Left hindlimb (tissue), 1 donor: ENCODE results near the gene DCDC2C.
"Not testable (repeated sequence)": the region's sequence is repeated elsewhere in the genome, so short reads cannot be mapped to it uniquely, and the experiment has no call there.

Experiments used
- DNase-seq: peaks from one replicate; pipeline ENCODE4 v3.0.0-alpha.2; 2018

The DCDC2C gene

DNA sequence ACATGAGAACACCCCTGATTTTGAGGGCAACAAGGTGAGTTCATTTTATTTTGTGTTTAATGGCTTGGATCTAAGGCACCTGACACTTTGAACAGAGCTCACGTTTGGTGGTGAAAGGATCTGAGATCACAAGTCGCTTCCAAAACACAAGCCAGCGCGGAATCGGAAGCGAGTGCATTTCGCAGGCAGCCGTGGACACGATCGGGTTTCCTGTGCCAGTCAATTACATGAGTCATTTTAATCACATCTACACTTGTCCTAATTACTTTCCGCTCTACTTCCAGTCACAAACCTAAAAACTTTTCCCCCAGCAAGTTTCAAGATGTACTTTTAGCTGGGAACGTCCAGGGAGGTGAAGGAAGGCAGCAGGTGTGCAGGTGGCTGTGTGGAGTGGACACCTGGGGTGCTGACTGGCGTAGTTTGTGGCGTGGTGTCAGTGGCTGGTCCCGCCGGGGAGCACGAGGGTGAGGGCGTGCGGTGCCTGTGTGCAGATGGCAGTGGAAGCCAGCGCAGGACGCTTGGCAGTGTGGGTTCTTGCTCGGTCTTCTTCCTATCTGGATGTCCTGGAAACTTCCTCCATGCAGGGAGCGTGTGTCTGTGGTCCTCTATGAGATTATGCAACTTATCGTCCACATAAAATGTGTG, 75.6 kb downstream of the DCDC2C start:
- DNase-seq: no peak

DNA sequence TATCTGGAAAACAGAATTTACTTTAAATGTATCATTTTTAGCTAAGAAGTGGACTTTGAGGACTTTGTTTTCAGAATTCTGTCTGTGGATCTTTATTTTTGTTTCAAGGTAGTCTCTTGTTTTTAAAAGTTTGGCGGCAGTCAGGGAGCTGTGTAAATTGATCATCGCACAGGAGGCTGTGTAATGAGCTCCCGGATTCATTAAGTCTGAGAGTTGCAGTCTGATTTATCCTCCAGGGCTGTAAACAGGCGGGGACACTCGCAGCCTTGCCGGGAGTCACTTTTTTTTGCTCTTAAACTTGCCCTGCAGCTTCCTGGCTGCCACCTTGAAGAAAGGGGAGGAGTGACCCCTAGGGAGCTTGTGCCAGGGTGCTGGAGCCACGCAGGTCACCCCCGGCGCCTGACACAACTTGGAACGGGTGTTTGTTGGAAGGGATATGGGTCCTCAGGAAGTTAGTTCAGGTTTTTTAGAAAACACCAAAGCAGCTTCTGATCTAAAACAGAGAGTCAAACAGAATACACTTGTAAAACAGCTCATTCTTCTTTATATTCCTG, 76.2 kb downstream of the DCDC2C start:
- no peak for DNase-seq

DNA sequence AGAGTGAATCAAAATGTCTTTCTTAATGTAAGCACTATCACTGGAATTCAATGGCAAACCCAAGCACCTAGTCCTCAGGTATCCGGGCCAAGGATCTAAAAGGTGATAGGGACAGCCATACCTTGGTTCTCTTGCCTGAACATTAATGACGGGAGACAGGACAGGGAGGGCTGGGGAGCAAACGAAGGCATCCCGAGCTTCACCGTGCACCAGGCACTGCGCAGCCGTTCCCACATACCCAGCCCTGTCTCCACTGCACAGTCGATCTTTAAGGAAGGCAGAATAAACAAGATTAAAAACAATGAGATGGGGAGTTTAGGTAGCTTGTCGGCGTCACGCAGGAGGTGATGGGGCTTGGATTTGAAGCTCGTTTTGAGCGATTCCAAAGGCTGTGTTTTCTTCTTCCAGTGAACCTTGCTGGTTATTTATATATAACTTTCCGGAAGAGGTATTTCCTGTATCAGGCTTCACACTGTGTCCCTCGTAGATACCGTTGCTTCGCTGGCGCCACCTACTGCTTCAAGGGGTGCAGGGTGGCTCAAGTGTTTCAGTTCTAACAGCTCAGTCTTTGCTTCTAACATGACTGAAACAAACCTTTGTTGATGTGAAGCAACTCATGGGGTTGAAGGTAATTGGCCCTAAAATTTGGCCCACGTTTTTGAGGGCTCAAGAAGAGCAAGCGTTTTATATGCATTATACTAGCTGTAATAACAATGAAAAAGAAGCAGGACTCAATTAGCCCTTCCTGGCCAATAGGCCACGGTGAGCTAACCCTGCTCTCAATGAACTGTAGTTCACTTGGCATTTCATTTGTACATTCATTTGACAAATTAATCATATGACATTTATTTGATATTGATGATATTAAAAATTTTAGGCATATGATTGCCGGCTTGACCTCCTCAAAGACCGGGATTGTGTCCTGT, 77.4 kb downstream of the DCDC2C start:
- peak; percentile 51 for DNase-seq

DNA sequence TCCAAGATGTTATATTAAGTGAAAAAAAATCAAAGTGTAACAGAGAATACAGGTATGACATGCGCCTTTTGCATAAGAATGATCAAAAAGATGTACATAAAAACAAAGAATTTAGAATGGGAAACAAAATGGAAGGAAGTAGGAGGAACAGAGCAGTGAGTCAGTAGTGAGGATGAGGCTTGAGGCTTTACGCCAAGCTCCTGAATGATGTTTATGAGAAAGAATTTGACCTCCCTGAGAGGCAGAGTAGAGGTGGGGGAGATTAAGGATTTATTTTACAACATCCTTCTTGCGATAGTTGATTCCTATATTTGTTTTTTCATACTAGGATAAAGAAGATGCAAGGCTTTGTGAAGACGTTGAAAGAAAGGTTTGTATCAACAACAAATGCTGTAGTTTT, 81.4 kb downstream of the DCDC2C start:
- DNase-seq: no peak

DNA sequence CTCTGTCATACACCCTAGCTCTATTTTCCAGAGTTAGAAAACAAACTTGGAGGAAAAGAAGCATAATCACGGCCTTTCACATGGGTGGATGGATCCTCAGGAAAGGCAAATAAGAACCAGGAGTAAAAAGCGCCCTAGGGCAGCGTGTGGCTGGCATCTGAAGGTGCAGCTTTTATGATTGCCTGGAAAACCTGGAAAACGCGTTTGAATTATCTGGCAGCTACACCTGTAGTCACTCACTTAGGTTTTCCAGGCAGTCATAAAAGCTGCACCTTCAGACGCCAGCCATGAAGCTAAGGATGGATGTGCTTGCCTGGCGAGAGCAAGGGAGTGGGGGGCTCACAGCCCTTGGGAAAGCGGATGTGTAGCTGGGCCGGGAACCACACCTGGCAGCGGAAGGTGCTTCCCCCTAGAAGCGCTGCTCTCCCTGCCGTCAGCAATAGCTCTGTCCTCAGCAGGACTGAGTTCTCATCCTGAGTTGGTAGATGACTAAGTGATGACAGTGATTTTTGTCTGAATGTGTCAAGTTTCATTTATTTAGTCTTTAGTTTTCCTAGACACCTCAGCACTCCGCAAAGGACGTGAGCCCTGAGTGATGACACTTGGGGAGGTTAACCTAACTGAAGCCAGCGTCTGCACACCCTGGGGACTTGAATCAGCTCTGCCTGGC, 82.0 kb downstream of the DCDC2C start:
- no peak for DNase-seq

DNA sequence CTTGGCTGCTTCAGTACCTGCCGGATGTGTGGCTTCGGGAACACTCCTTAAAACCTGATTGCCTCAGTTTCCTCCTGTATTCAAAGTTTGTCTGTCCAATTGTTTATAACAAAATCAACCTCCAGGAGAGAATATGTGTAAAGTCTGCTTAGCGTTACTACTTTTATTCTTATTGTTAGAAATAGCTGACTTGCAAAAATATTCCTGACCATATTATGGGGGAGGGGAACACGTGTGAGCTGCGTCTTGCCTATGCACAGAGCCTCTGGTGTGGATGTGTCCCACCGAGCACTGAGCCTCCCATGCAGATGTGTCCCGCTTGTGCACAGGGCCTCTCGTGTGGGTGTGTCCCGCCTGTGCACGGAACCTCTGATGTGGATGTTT, 82.5 kb downstream of the DCDC2C start:
- no peak for DNase-seq

DNA sequence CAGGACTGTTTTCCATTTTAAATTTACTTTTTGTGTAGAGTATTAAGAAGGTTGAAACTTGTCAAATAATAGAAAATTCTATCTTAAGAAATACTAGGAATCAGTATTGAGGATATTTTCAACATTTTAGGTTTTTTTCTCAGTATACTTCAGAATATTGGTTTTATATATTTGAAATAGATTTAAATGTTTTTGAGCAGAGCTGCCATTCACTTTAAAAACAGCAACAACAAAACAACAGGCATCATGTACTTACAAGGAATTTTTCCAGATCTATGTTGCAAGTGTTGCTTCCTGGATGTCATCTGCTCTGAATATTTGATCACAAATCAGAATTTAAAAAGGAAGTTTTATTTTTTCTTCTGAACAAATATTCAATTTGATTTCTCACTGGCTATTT, 84.4 kb downstream of the DCDC2C start:
- no peak for DNase-seq

DNA sequence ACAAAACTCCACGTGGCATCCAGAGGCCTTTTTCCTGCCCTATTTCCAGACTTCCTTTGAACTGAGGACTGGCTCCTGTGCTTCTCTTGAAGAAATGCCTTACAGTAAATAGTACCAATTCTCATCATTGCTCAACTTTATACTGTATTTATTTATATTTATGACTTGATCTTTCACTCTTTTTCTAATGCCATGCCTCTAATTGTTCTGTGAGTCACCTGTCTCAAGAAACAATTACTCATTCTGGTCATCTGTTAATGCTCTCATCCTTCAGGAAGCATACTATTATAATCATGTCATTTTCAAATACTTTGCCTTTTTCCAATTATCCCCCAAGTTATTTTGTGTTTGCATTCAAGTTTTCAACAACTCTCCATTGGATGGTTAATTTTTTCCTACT, 85.9 kb downstream of the DCDC2C start:
- DNase-seq: no peak

DNA sequence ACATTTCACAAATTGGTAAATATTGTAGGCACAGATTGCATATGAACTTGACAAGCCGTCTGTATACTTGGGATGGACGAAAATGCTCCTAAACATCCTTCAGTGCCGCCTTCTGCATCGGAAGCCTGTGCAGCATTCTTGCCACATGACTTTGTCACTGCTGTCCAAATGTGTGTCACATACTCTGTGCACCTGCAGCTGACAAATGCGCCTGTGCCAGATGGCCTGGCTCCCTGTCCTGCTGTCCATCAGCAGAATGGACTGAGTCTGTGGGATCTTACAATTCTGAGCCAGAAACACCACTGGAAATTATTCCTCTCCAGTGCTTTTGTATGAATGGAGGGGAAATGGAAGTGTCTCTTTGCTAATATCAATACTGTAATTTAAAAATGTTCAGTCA, 89.9 kb downstream of the DCDC2C start:
- no peak for DNase-seq

DNA sequence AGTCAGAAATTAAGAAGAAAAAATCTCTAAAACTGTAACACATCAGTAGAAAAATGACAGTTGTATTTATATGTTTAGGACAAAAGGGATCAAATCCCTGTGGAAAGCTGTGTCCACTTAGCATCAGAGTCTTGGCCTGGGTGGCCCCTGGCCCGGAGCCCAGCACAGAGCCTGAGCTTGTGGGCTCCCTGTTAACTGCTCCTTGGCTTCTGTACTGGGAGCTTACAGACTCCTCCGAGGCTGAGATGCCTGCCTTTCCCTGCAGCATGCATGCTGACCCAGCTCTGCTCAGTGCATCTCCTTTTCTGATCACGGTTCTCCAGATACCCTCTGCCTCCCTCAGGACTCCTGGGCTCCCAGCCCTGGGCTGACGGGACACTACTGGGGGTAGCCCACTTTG, 98.1 kb downstream of the DCDC2C start:
- DNase-seq: no peak

DNA sequence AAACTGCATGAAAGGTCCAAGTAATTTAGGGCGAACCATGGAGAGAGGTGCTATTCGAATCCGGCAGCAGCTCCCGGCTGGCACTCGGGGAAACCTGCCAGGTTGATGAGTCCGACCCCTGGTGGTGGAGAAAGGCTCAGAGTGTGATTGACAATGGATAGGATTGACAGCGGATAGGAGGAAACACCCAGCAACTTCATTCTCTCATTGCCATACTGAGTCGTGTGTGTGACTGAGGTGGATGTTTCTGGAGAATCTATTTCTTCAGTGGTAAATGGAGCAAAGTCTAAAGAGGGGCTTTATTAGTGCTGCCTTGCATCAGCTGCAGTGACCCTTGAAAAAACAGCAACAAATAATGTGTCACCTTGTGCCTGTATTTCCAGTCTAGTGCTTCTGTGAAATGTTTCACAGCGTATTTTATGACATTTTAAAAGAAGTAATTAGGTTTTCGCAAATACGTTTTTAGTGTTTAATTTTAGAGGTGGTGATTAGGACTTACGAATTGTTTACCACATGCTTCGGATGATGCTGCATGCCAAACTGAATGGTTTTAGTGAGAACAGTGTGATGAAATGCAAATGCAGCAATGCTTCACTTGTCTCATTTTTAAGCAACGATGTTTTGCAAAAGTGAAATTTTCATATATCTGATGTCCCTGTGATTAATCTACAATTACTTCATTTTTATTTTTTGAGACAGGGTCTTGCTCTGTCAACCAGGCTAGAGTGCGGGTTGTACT, 102.0 kb downstream of the DCDC2C start:
- no peak for DNase-seq

DNA sequence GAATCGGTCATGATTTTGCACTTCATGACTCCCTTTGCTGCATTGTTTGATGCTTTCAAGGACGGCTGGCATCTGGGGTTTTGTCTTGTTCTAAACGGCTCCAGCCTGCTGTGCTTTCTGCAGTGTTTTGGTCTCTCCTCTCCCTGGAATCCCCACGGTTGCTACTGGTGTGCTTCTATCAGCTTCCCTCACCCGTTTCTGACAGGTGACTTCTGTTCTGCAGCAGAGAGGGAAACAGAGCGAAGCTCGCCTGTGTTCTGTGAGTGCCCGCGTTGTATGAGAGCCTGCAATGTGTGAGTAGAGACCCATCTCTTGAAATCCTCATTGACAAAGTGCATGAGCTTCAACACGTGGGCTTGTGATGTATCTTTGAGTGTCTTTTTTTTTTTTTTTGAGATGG, 102.8 kb downstream of the DCDC2C start:
- DNase-seq: no peak

DNA sequence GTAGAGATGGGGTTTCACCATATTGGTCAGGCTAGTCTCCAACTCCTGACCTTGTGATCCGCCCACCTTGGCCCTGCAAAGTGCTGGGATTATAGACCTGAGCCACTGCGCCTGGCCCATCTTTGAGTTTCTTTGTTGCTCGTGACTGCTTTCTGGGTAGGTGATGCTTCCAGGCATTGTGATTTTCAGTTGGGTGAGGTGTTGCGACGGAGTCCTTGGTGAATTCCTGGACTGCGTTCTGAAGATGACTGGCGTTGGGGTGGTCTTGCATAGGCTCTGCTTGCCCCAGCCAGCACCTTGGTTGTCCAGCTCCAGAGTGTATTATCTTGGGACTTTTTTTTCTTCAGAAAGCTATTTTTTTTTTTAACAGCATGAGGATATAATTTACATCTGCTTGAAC, 103.4 kb downstream of the DCDC2C start:
- no peak for DNase-seq

DNA sequence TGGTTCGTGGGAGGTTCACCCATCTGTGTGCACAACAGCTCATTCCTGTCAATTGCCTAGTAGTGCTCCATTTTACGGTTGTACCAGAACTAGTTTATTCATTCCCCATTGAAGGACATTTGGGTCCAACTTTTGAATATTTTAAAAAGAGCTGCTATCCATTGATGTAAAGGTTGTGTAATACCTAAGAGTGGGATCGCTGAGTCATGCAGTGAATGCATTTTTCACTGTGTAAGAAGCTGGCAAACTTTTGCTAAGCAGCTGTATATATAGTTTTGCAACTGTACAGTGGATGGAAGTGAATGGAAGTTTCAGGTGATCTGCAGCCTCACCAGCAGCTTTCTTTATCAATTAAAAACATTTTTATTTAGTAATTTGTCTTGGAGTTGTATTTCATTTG, 104.5 kb downstream of the DCDC2C start:
- no peak for DNase-seq

DNA sequence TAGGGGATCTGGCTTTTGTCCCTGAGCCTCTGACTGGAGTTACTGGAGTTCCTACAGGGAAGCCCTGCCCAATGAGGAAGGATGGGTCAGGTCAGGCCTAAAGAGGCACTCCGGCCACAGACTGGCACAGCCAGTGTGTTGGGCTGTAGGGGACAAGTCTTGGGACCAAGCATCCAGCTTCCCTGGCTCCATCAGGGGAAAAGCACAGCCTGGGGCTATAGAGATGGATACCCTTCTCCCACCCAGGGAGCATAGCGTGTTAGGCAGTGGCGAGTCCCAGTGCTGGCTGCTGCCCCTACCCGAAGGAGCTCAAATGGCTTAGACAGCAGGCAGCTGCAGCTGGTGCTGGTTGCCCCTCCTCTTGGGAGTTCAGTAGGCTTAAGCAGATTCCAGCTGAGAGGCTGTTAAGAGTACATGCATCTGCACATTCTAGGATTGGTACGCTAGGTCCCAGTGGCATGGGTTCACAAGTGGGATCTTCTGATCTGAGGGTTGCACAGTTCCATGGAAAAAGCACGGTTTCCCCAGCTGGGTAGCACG, 111.4 kb downstream of the DCDC2C start:
- DNase-seq: no peak

DNA sequence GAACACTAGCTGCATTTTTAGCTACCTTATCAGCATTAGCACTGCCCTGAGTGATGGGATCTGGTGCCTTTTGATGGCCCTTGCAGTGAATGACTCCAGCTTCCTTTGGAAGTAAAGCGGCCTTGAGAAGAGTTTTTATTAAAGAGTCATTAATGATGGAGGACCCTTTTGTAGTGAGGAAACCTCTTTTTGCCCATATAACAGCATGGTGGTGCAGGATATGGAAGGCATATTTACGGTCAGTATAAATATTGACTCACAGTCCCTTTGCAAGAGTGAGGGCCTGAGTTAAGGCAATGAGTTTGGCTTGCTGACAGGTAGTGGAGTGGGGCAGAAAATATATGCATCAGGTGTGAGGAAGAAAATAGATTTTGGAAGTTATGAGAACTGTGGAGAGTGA, 113.8 kb downstream of the DCDC2C start:
- not testable (repeated sequence) for DNase-seq

DNA sequence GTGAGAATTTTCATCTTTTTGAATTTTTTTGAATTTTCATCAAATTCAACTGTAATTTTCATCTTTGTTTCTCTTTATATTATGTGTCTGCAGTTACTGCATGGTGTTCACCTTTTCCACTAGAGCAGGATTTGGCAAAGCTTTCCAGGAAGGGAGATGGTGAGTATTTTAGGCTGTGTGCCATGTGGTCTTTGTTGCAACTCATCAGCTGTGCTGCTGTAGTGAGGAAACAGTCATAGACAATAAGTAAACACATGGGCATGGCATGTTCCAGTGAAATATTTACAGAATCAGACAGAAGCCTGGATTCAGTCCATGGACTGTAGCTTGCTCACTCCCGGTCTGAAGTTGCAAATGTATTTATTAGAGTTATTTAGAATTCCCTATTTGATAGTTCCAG, 120.4 kb downstream of the DCDC2C start:
- no peak for DNase-seq

DNA sequence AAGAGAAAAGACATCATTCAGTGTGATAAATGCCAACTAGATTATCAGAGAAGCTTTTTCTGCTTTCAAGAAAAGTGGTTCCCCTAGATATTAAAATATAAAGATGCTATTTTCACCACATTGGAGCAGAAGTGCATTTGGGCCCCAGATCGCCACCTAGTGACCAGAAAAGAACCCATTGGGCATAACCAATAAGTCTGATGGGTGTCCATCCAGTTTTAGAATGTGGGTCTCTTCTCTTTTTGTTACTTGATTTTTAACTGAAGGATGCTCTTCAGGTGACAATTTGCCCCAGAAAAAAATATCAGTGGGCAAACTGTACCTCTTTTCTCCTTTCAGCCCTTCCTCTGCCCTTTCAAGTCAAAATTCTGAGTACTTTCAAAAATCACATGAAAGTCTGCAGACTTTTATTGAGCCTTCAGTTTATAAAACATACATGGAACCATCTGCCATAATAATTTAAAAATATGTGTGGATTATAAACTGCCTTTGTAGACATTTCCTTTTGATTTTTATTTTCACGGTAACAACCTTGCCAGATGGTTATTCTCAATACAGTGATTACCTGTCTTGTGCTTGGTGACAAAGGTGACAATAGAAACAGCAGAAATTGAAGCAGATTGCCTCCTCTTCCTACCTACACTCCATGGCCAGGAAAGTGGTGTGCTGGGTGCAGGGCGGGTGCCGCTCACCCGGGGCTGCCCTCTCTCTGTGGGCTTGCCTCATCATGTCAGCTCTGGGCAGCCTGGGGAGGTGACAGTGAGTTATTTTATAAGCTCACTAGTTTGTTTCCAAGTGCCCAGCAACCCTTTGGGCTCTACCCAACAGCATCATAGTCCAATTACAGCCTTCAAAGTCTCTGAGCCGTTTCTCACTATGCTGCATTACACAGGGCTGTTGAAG, 124.5 kb downstream of the DCDC2C start:
- no peak for DNase-seq

DNA sequence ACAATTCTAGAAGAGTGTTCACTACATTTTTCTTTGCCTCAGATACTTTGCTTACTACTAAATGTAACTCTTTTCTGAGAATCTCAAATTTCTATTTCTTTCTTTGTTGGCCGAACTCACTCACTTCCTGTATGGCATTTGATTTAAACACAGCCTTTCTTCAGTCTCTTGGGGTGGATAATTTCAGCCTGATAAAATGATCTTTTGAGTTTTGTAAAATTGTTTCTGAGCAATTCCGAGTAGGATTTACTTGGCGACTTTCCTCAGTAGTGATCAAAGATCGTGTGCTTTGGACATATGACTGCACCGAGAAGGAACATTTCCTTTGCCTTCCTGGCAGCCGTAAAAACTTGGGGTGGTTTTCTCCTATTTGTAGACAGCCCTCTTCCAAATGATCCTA, 127.4 kb downstream of the DCDC2C start:
- DNase-seq: no peak

DNA sequence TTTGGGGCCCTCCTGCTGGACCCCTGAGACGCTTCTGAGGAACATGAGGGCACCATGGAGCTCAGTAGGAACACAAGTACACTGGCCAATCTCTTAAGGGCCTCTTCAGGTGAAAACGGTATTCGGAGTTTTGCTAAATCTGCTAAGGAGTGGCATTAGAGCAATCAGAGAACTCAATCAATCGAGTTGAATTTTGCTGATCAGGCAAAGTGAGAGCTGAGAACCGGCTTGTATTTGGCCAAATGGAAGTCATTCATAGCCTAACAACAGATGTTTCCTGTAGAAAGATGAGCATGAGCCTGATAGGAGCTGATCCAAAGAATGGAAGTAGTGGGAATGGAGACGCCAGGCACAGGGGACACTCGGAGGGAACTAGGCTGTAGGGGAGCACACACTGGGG, 133.7 kb downstream of the DCDC2C start:
- no peak for DNase-seq

DNA sequence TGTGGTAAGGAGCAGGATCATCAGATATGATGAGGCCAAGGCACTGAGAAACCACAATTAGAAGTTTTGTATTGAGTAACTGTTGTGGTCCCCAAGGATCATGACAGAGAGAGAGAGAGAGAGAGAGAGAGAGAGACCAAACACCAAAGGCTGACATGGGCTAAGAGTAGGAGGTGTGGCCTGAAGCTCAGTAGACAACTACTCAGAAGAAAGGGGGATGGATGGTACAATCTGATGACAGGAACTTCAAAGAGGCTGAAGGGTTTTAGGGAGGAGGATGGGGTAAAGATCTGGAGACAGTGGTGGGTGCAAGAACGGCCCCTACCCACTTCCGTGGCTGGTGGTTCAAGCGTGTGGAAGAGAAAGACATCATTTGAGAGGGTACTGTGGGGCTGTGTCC, 135.0 kb downstream of the DCDC2C start:
- DNase-seq: no peak

DNA sequence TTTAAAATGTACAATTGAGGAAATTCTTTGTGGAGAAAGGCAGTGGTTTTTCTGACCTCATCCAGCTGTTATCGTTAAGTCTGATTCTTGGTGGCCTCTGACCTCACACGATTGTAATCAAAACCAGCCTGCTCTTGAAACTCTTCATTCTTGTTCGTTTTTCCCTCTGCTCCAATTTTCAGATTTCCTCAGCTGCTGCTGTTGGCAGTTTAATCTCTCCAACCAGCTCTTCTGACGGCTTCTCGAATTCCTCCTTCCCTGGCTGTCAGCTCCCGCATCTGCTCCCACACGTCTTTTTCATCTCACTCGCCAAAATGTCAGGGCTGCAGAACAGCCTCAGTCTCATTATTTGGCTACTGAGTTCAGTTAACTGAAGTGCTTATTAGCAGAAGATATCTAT, 136.1 kb downstream of the DCDC2C start:
- DNase-seq: peak; percentile 63
